Vagina (tissue), 2 donors: ENCODE results near the gene TSPEAR. TPM values are rescaled to one million over a fixed set of nuclear protein-coding genes. Genes with fewer than 3 reads are reported as not detected.
A peak's percentile ranks its signal among the peaks of the same experiment; 100 is the strongest.

ENCODE experiments used
- DNase-seq, 2 donors: peaks; one replicate each; pipeline ENCODE4 v3.0.0-alpha.2; 2017; ENCODE audit errors: extremely low spot score in 2 of 2
- H3K27ac ChIP-seq: fragments of 200-600 bp; sonication (generic); one replicate; pipeline ENCODE4 v1.5.1; 2019
- H3K27me3 ChIP-seq: fragments of 200-600 bp; sonication (generic); one replicate; pipeline ENCODE4 v1.5.1; 2019
- H3K36me3 ChIP-seq, 2 donors: fragments of 200-600 bp; sonication (generic); one replicate each; pipeline ENCODE4 v1.5.1; 2017 to 2019
- H3K4me1 ChIP-seq: fragments of 200-600 bp; sonication (generic); one replicate; pipeline ENCODE4 v1.5.1; 2019
- H3K4me3 ChIP-seq, 2 donors: fragments of 200-600 bp; sonication (generic); 1 replicate in 1 of 2; 2 replicates in 1 of 2; pipeline ENCODE4 v1.5.1; 2016 to 2019
- H3K9me3 ChIP-seq: fragments of 200-600 bp; sonication (generic); one replicate; pipeline ENCODE4 v1.5.1; 2019
- POLR2A ChIP-seq, 2 donors: fragments of 450-650 bp; IDR thresholded peaks; one replicate each; pipeline ENCODE4 v1.6.1; 2017; ENCODE audit warnings: antibody characterized with exemption in 2 of 2, mild to moderate bottlenecking in 2 of 2, moderate library complexity in 2 of 2
- POLR2AphosphoS5 ChIP-seq, 2 donors: sonication (generic); formaldehyde crosslinking; IDR thresholded peaks; one replicate each; pipeline ENCODE4 v1.9.0; 2017; ENCODE audit warnings: antibody characterized with exemption in 2 of 2, mild to moderate bottlenecking in 2 of 2, low read depth in 1 of 2; ENCODE audit not compliant: insufficient read depth in 1 of 2
- intact Hi-C: fragments of 100-400 bp; cut with DNase I; formaldehyde crosslinking; loops from one replicate; pipeline ENCODE4 v1.15.1; 2023
- total RNA-seq: library from RNA; depleted of rRNA; stranded (reverse); fragments of >200 nt; gene quantifications from one replicate; pipeline ENCODE4 v1.2.3, GENCODE V29; 2016
- TF ChIP-seq, protein P1 (sequence below), 3 experiments: fragments of 450-650 bp in 2 of 3; fragments of 200-600 bp in 1 of 3; sonication (generic) in 1 of 3; IDR thresholded peaks; one replicate each; pipeline ENCODE4 v1.5.1; 2017 to 2019; ENCODE audit warnings: antibody characterized with exemption in 3 of 3, mild to moderate bottlenecking in 2 of 3, moderate library complexity in 2 of 3

The TSPEAR gene
- total RNA-seq, 1 donor from 2014 or later: not detected

DNA sequence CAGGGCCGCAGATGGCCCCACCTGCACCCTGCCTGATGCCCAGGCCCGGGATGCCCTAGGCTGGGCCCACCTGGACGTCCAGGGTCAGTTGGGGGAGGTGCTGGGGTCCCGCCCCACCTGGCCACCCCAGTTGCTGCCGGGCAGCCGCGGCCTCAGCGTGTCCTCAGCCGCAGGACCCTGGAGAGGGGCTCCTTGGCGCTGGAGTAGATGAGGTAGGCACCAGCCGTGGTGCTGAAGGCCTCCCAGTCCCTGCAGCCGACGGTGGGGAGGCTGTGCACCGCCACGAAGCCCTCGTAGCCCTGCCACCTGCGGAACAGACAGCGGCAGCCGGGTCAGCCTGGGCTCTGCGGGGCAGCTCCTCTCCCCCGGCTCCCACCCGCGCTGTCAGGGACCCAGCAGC is 211.7 kb downstream of the TSPEAR start:
- H3K27me3 ChIP-seq: no peaks in the 10 kb centered on the region
- TF ChIP-seq, protein P1, sequence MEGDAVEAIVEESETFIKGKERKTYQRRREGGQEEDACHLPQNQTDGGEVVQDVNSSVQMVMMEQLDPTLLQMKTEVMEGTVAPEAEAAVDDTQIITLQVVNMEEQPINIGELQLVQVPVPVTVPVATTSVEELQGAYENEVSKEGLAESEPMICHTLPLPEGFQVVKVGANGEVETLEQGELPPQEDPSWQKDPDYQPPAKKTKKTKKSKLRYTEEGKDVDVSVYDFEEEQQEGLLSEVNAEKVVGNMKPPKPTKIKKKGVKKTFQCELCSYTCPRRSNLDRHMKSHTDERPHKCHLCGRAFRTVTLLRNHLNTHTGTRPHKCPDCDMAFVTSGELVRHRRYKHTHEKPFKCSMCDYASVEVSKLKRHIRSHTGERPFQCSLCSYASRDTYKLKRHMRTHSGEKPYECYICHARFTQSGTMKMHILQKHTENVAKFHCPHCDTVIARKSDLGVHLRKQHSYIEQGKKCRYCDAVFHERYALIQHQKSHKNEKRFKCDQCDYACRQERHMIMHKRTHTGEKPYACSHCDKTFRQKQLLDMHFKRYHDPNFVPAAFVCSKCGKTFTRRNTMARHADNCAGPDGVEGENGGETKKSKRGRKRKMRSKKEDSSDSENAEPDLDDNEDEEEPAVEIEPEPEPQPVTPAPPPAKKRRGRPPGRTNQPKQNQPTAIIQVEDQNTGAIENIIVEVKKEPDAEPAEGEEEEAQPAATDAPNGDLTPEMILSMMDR (IDR thresholded peaks at IDR 0.05): no peak
- TF ChIP-seq POLR2A (IDR thresholded peaks at IDR 0.05) (no peak), POLR2AphosphoS5 (IDR thresholded peaks at IDR 0.05; ENCODE audit: insufficient read depth in 1 of 2, low read depth in 1 of 2) (no peak)
- no peak overlapping the region for H3K4me3 ChIP-seq
- H3K36me3 ChIP-seq: no peaks in the 10 kb centered on the region
- intact Hi-C loops: no loop called here
- no peaks in the 10 kb centered on the region for H3K4me1 ChIP-seq
- no peaks in the 10 kb centered on the region for H3K9me3 ChIP-seq
- no peak for DNase-seq
- no peak overlapping the region for H3K27ac ChIP-seq

DNA sequence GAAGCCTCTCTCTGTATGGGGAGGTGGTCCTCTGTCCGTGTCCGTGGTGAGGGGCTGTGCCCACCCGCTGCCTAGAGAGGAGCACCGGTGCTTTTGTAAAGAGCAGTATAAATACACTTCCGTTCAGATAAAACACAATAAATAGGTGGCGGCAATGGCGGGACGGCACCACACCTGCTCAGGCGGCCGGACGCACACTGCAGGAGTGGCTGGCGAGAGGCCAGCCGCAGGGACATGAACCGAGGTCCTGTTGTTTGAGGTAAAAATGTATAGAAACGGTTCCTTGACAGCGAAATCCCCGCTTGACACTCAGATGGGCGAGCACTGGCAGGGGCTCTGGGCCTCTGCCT is 212.2 kb downstream of the TSPEAR start:
- Histone ChIP-seq H3K27ac (no peak overlapping the region), H3K9me3 (no peaks in the 10 kb centered on the region), H3K36me3 (no peaks in the 10 kb centered on the region), H3K4me1 (no peaks in the 10 kb centered on the region), H3K27me3 (no peaks in the 10 kb centered on the region), H3K4me3 (no peak overlapping the region)
- DNase-seq: no peak
- intact Hi-C loops: no loop called here
- TF ChIP-seq POLR2A (IDR thresholded peaks at IDR 0.05): no peak
- no peak for TF ChIP-seq POLR2AphosphoS5 (IDR thresholded peaks at IDR 0.05; ENCODE audit: insufficient read depth in 1 of 2, low read depth in 1 of 2)
- TF ChIP-seq, protein P1 (IDR thresholded peaks at IDR 0.05): no peak

DNA sequence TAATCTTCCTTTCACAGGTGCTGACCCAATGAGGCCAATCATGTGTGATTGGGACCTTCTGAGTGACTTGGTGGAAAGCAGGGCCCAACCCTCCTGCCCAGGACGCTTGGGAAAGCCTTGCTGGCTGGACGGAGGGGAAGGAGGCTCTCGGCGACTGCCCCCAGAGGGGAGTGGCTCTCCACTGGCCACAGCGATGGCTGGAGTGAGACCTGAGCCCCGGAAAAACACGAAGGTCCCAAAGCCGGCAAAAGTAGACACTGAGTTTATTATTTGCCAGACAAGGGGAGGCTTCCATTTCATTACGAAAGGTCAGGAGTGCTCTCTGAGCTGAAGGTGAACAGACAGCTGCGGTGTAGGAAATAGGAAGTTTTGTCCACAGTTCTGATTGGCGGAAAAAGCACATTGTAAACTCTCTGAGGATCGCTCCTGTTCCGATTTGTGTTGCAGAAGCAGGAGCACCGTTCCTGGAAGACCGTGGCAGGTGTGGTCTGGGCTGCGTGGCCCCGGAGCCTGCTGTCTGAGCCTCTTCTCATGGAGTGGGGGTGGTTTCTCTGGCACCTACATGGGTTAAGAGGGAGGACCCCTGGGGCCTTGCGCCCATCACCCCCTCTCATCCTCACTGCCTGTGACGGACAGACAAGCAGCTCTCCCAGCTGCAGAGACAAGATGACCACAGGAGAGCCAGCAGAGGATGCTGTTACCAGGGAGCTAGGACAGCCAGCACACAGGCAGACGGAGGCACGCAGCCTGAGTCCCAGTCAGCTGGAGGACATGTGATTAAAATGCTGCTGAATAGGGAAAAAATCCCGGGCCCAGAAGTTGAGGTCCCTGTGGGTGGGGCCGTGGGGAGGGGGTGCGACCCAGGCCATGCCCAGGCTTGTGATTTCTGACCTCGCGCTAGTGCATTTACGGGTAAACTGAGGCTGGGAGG is 212.8 kb downstream of the TSPEAR start:
- Histone ChIP-seq H3K36me3 (no peaks in the 10 kb centered on the region), H3K4me3 (no peak overlapping the region), H3K27me3 (no peaks in the 10 kb centered on the region), H3K4me1 (no peaks in the 10 kb centered on the region), H3K9me3 (no peaks in the 10 kb centered on the region), H3K27ac (peak overlapping the region; percentile 12)
- DNase-seq: no peak
- no peak for TF ChIP-seq POLR2A (IDR thresholded peaks at IDR 0.05)
- TF ChIP-seq POLR2AphosphoS5 (IDR thresholded peaks at IDR 0.05; ENCODE audit: insufficient read depth in 1 of 2, low read depth in 1 of 2): no peak
- intact Hi-C loops: no loop called here

DNA sequence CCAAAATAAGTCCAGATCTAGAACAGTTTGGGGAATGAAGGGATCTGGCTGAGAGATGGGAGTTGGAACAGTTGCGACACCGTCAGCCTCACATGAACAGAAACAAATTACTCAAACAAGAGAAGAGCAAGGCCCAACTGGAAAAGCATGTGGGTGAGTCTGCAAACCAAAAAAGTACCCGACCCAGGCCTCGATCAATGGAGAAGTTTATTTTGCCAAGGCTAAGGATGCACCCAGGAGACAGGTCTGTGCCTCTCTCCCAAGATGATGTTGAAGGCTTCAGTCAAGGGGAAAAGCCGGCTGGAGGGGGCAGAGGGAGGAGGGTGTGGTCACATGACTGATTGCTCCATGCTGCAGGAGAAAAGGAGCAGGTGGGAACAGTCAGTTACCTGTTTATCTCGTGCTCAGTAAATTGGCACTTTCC is 213.7 kb downstream of the TSPEAR start:
- TF ChIP-seq POLR2A (IDR thresholded peaks at IDR 0.05) (no peak), POLR2AphosphoS5 (IDR thresholded peaks at IDR 0.05; ENCODE audit: insufficient read depth in 1 of 2, low read depth in 1 of 2) (no peak)
- TF ChIP-seq, protein P1 (IDR thresholded peaks at IDR 0.05): no peak
- H3K27me3 ChIP-seq: no peaks in the 10 kb centered on the region
- no peaks in the 10 kb centered on the region for H3K4me1 ChIP-seq
- intact Hi-C loops: no loop called here
- no peak overlapping the region for H3K4me3 ChIP-seq
- no peak for DNase-seq
- peak overlapping the region; percentile 28 for H3K27ac ChIP-seq
- H3K9me3 ChIP-seq: no peaks in the 10 kb centered on the region
- no peaks in the 10 kb centered on the region for H3K36me3 ChIP-seq

DNA sequence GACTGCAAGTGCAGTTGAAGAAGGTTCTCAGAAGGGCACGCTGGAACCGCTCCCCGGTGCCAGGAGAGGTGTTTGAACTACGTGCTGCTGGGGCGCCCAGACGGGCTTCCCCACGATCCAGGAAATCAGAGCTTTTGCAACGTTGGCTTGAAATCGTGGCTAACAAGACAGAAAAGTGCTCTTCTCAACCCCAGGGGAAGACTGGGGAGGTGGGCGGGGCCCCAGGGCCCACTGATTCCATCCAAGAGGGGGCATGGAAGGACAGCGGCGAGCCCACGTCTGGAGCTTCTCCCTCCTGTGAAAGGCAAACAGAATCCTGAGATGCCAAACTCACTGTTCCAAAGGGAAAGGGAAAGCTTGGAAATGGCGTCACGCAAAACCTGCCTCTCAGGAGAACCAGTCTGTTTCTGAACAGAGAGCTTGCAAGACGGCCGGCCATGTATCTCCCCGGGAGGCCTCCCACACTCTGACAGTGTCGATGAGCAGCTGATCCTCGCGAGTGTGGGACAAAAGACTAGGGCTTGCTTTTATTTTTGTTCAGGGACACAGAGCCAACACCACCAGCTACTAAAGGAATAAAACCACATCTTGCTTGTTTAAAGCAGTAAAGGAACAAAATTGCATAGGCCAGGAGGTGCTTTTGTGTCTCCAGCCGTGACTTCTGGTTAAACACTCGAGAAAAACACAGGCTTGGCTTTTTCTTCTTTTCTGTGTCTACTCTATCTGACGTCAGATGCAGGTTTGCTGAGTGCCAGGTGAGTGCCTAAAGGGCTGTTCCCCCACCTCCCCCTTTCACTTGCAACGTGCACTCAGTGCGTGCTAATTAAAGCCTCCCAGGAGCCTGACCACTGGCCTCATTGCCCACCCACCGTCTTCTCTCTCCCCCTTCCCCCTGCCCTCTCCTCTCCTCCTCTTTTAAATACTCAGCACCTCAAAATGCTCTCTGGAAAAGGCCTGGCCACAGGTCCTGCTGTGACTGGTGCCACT is 214.5 kb downstream of the TSPEAR start:
- H3K27me3 ChIP-seq: no peaks in the 10 kb centered on the region
- peak overlapping the region; percentile 28 for H3K27ac ChIP-seq
- intact Hi-C loops: no loop called here
- DNase-seq: no peak
- no peaks in the 10 kb centered on the region for H3K9me3 ChIP-seq
- no peaks in the 10 kb centered on the region for H3K4me1 ChIP-seq
- H3K4me3 ChIP-seq: no peak overlapping the region
- H3K36me3 ChIP-seq: no peaks in the 10 kb centered on the region
- TF ChIP-seq POLR2AphosphoS5 (IDR thresholded peaks at IDR 0.05; ENCODE audit: insufficient read depth in 1 of 2, low read depth in 1 of 2) (no peak), POLR2A (IDR thresholded peaks at IDR 0.05) (no peak)
- TF ChIP-seq, protein P1 (IDR thresholded peaks at IDR 0.05): no peak
